Gastroesophageal sphincter (tissue), 3 donors: Measurements from ENCODE around the gene EDN1.

Source experiments
- POLR2A ChIP-seq, 2 donors: fragments of 450-650 bp; IDR thresholded peaks; one replicate each; pipeline ENCODE4 v1.6.1; 2017; ENCODE audit warnings: antibody characterized with exemption in 2 of 2, mild to moderate bottlenecking in 2 of 2, moderate library complexity in 1 of 2
- POLR2AphosphoS5 ChIP-seq: sonication (generic); formaldehyde crosslinking; IDR thresholded peaks from one replicate; pipeline ENCODE4 v1.6.1; 2017; ENCODE audit warnings: antibody characterized with exemption
- TF ChIP-seq, protein P1 (sequence below), 4 experiments: fragments of 200-600 bp in 2 of 4; fragments of 450-650 bp in 2 of 4; sonication (generic) in 1 of 4; IDR thresholded peaks; one replicate each; pipeline ENCODE4 v1.5.1; 2017 to 2019; ENCODE audit warnings: antibody characterized with exemption in 4 of 4, mild to moderate bottlenecking in 2 of 4, moderate library complexity in 2 of 4

DNA sequence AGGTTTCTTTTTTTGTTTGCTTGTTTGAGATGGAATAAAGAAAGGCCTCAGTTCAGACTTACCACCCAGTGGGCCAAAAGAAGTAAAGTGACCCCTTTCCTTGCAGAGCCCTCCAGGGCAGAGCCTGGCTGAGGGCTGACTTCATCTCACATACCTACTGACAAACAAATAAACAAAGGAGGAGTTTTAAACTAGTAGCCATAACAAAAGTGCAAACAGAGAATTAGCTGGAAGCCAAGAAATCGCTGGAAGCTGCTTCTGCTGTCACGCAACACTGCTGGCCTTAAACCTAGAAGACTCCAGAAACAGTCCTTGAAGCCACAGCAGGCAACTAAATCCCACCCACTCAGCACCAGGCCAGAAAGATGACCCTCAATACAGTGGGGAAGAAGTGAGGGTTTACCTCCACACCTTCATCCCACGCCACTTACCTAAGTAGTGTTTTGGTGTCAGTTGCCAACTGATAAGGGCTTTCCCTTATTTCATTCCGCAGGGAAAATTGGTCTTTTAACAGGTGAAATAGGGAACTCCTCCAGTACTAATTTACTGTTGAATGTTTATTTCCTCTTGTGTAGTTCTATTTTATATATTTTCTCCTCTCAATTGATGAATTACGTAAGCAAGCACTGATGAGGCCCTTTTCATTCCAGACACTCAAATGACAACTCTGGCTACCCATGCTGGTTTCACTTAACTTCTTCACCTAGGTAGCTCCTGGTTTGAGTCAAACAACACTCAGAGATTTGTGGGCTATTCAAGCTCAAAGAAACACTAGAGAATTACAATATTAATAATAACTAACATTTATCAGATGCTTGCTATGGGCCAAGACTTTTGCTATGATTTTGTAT is 46.2 kb downstream of the EDN1 start:
- TF ChIP-seq, protein P1, sequence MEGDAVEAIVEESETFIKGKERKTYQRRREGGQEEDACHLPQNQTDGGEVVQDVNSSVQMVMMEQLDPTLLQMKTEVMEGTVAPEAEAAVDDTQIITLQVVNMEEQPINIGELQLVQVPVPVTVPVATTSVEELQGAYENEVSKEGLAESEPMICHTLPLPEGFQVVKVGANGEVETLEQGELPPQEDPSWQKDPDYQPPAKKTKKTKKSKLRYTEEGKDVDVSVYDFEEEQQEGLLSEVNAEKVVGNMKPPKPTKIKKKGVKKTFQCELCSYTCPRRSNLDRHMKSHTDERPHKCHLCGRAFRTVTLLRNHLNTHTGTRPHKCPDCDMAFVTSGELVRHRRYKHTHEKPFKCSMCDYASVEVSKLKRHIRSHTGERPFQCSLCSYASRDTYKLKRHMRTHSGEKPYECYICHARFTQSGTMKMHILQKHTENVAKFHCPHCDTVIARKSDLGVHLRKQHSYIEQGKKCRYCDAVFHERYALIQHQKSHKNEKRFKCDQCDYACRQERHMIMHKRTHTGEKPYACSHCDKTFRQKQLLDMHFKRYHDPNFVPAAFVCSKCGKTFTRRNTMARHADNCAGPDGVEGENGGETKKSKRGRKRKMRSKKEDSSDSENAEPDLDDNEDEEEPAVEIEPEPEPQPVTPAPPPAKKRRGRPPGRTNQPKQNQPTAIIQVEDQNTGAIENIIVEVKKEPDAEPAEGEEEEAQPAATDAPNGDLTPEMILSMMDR (IDR thresholded peaks at IDR 0.05), result no peak
- TF ChIP-seq POLR2AphosphoS5 (no peak), POLR2A (IDR thresholded peaks at IDR 0.05) (no peak)
